BJ (cell line): Measurements from ENCODE around the gene MED13. TPM values are rescaled to one million over a fixed set of nuclear protein-coding genes. Genes with fewer than 3 reads are reported as not detected.
"Not testable (repeated sequence)": the region's sequence is repeated elsewhere in the genome, so short reads cannot be mapped to it uniquely, and the experiment has no call there.

ENCODE experiments used
- CTCF ChIA-PET: fragments of 350-600 bp; formaldehyde crosslinking; extraction: SDS; loops from one replicate; lab custom pipeline; 2021; ENCODE audit warnings: antibody characterized with exemption, inconsistent platforms; lab: Yijun Ruan, JAX
- POLR2A ChIA-PET: fragments of 300-600 bp; sonication (Branson Sonifier 250); formaldehyde crosslinking; extraction: SDS; loops from one replicate; lab custom pipeline; 2021; ENCODE audit warnings: antibody characterized with exemption; lab: Charles Lee
- DNase-seq: peaks from one replicate; pipeline ENCODE4 v3.0.0-alpha.2; 2011; ENCODE audit warnings: low read depth
- H3K27me3 ChIP-seq: 2 replicates; pipeline ENCODE4 v1.6.0; 2011; ENCODE audit warnings: low read length; ENCODE audit not compliant: control insufficient read depth, insufficient read depth
- H3K36me3 ChIP-seq: 2 replicates; pipeline ENCODE4 v1.5.1; 2011; ENCODE audit warnings: low read length; ENCODE audit not compliant: control insufficient read depth, insufficient read depth
- H3K4me3 ChIP-seq: 2 replicates; pipeline ENCODE4 v1.5.1; 2011; ENCODE audit warnings: low read depth, mild to moderate bottlenecking, control low read depth, low read length
- polyA plus RNA-seq: library from polyadenylated mRNA; depleted of rRNA; stranded (reverse); fragments of >200 nt; gene quantifications from 2 replicates; pipeline ENCODE4 v1.2.3, GENCODE V29; 2011
- TF ChIP-seq, protein P1 (sequence below): IDR thresholded peaks from 2 replicates; pipeline ENCODE4 v1.5.1; 2011; ENCODE audit warnings: low read depth, mild to moderate bottlenecking, control low read depth, inconsistent platforms, low read length, moderate library complexity; ENCODE audit not compliant: insufficient read depth

Gene MED13
- polyA plus RNA-seq, 1 experiment: 18.4 TPM

DNA sequence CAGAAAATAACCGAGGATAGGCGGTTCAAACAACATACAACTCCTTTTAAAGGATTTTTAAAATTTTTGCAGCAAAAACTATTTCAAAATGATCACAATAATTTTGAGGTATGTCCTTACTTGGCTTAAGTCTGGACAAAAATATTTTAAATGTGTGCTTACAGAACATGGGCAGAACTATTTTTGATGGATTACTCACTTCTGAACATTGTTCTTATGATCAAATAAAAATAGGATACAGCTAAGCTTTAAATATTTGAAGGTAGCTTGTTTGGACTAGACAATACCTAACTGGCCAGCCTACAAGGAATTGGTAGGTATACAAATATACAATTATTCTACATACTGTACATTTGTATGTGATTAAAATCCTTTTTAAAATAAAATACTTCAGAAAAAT is 123.0 kb downstream of the MED13 start:
- DNase-seq: no peak
- CTCF ChIA-PET: interaction anchor here (1.2 kb wide), 1 partner anchor 13 kb away, joined by 3 read pairs; no protein-coding TSS in a partner anchor
- POLR2A ChIA-PET: no interaction called here
- H3K27me3 ChIP-seq: no peaks in the 10 kb centered on the region
- H3K36me3 ChIP-seq: peaks cover 4% of the 10 kb centered on the region; the same call in 1 of the 2 replicates
- TF ChIP-seq, protein P1, sequence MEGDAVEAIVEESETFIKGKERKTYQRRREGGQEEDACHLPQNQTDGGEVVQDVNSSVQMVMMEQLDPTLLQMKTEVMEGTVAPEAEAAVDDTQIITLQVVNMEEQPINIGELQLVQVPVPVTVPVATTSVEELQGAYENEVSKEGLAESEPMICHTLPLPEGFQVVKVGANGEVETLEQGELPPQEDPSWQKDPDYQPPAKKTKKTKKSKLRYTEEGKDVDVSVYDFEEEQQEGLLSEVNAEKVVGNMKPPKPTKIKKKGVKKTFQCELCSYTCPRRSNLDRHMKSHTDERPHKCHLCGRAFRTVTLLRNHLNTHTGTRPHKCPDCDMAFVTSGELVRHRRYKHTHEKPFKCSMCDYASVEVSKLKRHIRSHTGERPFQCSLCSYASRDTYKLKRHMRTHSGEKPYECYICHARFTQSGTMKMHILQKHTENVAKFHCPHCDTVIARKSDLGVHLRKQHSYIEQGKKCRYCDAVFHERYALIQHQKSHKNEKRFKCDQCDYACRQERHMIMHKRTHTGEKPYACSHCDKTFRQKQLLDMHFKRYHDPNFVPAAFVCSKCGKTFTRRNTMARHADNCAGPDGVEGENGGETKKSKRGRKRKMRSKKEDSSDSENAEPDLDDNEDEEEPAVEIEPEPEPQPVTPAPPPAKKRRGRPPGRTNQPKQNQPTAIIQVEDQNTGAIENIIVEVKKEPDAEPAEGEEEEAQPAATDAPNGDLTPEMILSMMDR: no peak
- no peak overlapping the region for H3K4me3 ChIP-seq

DNA sequence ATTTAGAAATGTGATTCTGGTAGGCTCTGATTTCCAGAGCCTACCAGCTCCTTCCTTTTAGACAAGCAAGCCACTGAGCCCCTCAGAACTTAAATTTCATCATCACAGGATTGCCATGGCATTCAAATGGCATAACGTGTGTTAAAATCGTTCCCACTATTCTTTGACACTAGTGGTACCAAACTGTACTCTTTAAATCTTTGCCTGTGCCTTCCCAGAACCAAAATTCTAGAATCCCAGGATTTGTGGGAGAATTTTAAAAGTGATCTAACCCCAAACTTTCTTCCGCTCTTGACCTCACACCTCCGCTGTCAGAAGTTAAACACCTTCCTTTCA is 137.0 kb downstream of the MED13 start:
- no peak for DNase-seq
- H3K4me3 ChIP-seq: peak overlapping the region; percentile 68
- TF ChIP-seq, protein P1: no peak
- ChIA-PET CTCF (no interaction called here), POLR2A (no interaction called here)
- peaks cover 2% of the 10 kb centered on the region; the same call in 1 of the 2 replicates for H3K36me3 ChIP-seq
- no peaks in the 10 kb centered on the region for H3K27me3 ChIP-seq

DNA sequence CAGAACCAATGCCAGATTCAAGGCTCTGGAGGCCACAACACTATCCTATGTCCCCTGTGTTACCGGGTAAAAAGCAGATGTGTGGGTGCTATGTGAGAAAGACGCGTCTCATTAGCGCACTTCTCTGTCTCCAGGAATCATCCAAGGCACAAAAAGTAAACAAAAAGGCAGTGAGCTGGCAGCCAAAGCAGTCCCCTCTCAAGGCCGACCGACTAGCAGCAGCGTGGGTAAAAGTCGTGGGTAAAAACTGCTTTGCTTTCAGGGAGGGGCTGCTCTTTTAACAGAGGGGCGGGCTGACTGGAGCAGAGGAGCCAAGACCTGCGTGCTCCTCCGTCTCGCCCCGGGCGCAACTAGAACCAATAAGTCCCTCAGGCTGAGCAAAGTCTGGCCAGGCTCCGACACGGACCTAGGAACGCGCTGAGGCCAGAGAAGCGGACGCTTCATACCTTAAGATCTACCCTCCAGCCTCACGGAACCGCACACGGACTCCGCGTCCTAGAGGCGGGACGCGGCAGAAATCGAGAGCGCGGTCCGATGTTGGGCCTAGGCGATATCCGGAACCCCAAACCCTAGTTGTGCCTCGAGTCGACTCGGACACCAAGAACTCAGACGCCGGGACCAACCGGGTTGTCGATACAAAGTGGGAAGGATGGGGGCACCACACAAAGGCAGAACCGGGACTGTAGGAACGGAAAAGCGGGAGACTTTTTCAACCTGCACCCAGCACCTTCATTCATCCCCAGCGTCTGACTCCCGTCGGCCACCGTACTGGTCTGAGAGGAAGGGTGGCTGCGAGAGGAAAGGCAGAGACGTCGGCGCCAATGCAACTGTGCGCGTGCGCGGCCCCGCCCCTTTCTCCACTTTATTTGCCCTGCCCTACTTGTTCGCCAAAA is 137.6 kb downstream of the MED13 start, which contains the start of gene INTS2:
Gene INTS2 (minus strand): TSS at position 775 of the 893 bp plus-strand sequence. CDS start 1,338 bp downstream, outside the sequence.
- no peaks in the 10 kb centered on the region for H3K27me3 ChIP-seq
- peaks cover 2% of the 10 kb centered on the region; the same call in 1 of the 2 replicates for H3K36me3 ChIP-seq
- ChIA-PET POLR2A (no interaction called here), CTCF (no interaction called here)
- TF ChIP-seq, protein P1: no peak
- peak; percentile 66 for DNase-seq
- H3K4me3 ChIP-seq: peak within 1 kb of the TSS; percentile 68

DNA sequence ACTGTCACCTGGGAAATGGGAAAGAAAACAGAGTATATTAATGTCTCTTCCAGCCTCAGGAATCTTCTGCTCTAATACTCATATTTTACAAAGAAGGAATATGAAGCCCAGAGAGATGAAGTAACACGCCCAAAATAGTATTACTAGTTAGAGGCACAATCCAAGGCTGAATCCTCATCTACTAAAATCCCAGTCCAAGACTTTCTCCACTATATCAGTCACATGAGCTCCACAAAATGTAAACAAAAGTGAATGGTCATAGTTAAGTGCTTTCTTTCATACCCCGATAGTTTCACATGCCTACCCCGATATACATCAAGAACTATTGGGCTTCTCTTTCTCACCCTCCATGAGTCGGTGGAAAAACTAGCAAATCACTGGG is 138.3 kb downstream of the MED13 start:
- peak overlapping the region; percentile 68 for H3K4me3 ChIP-seq
- no peaks in the 10 kb centered on the region for H3K27me3 ChIP-seq
- ChIA-PET CTCF (no interaction called here), POLR2A (no interaction called here)
- TF ChIP-seq, protein P1: no peak
- DNase-seq: no peak
- peaks cover 2% of the 10 kb centered on the region; the same call in 1 of the 2 replicates for H3K36me3 ChIP-seq

DNA sequence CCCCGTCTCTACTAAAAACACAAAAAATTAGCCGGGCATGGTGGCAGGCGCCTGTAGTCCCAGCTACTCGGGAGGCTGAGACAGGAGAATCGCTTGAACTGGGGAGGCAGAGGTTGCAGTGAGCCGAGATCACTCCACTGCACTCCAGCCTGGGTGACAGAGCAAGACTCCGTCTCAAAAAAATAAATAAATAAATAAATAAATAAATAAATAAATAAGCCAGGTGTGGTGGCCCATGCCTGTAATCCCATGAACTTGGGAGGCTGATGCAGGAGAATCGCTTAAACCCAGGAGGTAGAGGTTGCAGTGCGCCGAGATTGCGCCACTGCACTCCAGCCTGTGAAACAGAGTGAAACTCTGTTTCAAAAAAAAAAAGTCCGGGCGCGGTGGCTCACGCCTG is 149.9 kb downstream of the MED13 start:
- H3K36me3 ChIP-seq, DNase-seq, POLR2A ChIA-PET, H3K27me3 ChIP-seq, CTCF ChIA-PET, H3K4me3 ChIP-seq: not testable (repeated sequence)
